GM18508 (cell line): ENCODE results near the gene CCND2.

ENCODE experiments used
- ATAC-seq: cut with Tn5 transposase; IDR thresholded peaks from one replicate; pipeline ENCODE4 v1.9.1; 2021; ENCODE audit warnings: moderate number of reproducible peaks; ENCODE audit not compliant: insufficient read depth, unreplicated experiment

CCND2 gene

GRCh38 chr12:4289231-4289878 lies 15.8 kb downstream of the CCND2 start:
- ATAC-seq = no peak

GRCh38 chr12:4289998-4290790 lies 16.6 kb downstream of the CCND2 start:
- no peak for ATAC-seq

- ATAC-seq = no peak
These were observed 18.9 kb downstream of the CCND2 start for GRCh38 chr12:4292341-4293073.

- ATAC-seq = no peak
These were observed 19.9 kb downstream of the CCND2 start for GRCh38 chr12:4293299-4293965.

- no peak for ATAC-seq
These were observed 20.5 kb downstream of the CCND2 start for GRCh38 chr12:4293966-4294505.

GRCh38 chr12:4296751-4297150 lies 23.2 kb downstream of the CCND2 start:
- ATAC-seq = no peak

- no peak for ATAC-seq
These were observed 24.1 kb downstream of the CCND2 start for GRCh38 chr12:4297617-4298016.

- no peak for ATAC-seq
These were observed 27.3 kb downstream of the CCND2 start for GRCh38 chr12:4300883-4301282.

- no peak for ATAC-seq
These were observed 28.5 kb downstream of the CCND2 start for GRCh38 chr12:4301932-4302501.

- no peak for ATAC-seq
These were observed 29.3 kb downstream of the CCND2 start for GRCh38 chr12:4302881-4303280.

GRCh38 chr12:4303750-4304149 lies 30.2 kb downstream of the CCND2 start:
- no peak for ATAC-seq

- no peak for ATAC-seq
These were observed 34.2 kb downstream of the CCND2 start for GRCh38 chr12:4307593-4308333.

GRCh38 chr12:4308334-4308950 lies 34.9 kb downstream of the CCND2 start:
- ATAC-seq = no peak

- ATAC-seq = no peak
These were observed 38.2 kb downstream of the CCND2 start for GRCh38 chr12:4311776-4312175.

- ATAC-seq = no peak
These were observed 38.7 kb downstream of the CCND2 start for GRCh38 chr12:4312251-4312650.

GRCh38 chr12:4320497-4320852 lies 46.9 kb downstream of the CCND2 start:
- ATAC-seq = peak; percentile 36

GRCh38 chr12:4320853-4321701 lies 47.5 kb downstream of the CCND2 start, which contains the start of gene TIGAR:
Gene TIGAR (plus strand): TSS chr12:4321213. CDS start chr12:4321272, 59 bp downstream.
- peak; percentile 71 for ATAC-seq

- ATAC-seq = no peak
These were observed 49.2 kb downstream of the CCND2 start for GRCh38 chr12:4322726-4323125.
